ENCODE results near the gene ISG15. TPM values are rescaled to one million over a fixed set of nuclear protein-coding genes. Genes with fewer than 3 reads are reported as not detected.
A peak's percentile ranks its signal among the peaks of the same experiment; 100 is the strongest.

ISG15 gene
- total and polyA plus RNA-seq, 9 of the 15 experiments (the other 6 are each of a cell fraction or from before 2014, with no cell fraction given): 0.40 to 58.3 (median 12.2) TPM

- TF ChIP-seq PBX2 (CRISPR knock-in tag; IDR thresholded peaks at IDR 0.05; ENCODE audit: low read depth) (no peak), PBX2 (tag; conservative IDR thresholded peaks at IDR 0.05; ENCODE audit: low read depth) (peak; percentile 94), HDAC1 (IDR thresholded peaks at IDR 0.05) (peak in 1 of 2 experiments; percentile 97; a peak in 2 of 4 replicates), NR2F6 (CRISPR knock-in tag; IDR thresholded peaks at IDR 0.05) (no peak), ATF7 (IDR thresholded peaks at IDR 0.05) (peak; percentile 86), POLR2G (IDR thresholded peaks at IDR 0.05; ENCODE audit: low read depth, low read length) (peak; percentile 81), ZBTB8A (IDR thresholded peaks at IDR 0.05; ENCODE audit: partially characterized antibody) (no peak), PHTF2 (CRISPR knock-in tag; IDR thresholded peaks at IDR 0.05) (no peak), MIER1 (IDR thresholded peaks at IDR 0.05; ENCODE audit: low read depth) (no peak), MAZ (CRISPR knock-in tag; conservative IDR thresholded peaks at IDR 0.05 in 1 of 2, IDR thresholded peaks at IDR 0.05 in 1 of 2) (peak; percentile 14 to 67; a peak in 2 of 4 replicates), CREM (IDR thresholded peaks at IDR 0.05; ENCODE audit: low read depth) (peak; percentile 84), CBFA2T3 (IDR thresholded peaks at IDR 0.05) (peak; percentile 66), SRF (CRISPR knock-in tag; IDR thresholded peaks at IDR 0.05) (peak in 1 of 2 experiments; percentile 95; a peak in 2 of 4 replicates), ATF6 (CRISPR knock-in tag; IDR thresholded peaks at IDR 0.05) (0 out of 2 replicates have a peak, but pooled peaks have one; percentile 18), ZNF780A (CRISPR knock-in tag; IDR thresholded peaks at IDR 0.05) (no peak), EP300 (IDR thresholded peaks at IDR 0.05; ENCODE audit: low read length) (peak; percentile 17), SMC3 (conservative IDR thresholded peaks at IDR 0.05; ENCODE audit: insufficient read depth, low read depth, low read length) (no peak), HLTF (IDR thresholded peaks at IDR 0.05) (no peak), NR0B1 (IDR thresholded peaks at IDR 0.05; ENCODE audit: partially characterized antibody) (no peak), FOXK2 (conservative IDR thresholded peaks at IDR 0.05 in 1 of 2, IDR thresholded peaks at IDR 0.05 in 1 of 2; ENCODE audit: low read depth in 2 of 2) (peak; percentile 85 to 89), CSDE1 (IDR thresholded peaks at IDR 0.05) (no peak), ELF4 (CRISPR knock-in tag; IDR thresholded peaks at IDR 0.05) (no peak)
Measured at GRCh38 chr1:1013105-1013921, at the start of gene ISG15 (continued).
